Measurements from ENCODE around the gene REEP3. TPM values are rescaled to one million over a fixed set of nuclear protein-coding genes. Genes with fewer than 3 reads are reported as not detected.

REEP3 gene
- total RNA-seq, 2 experiments from 2014 or later: 13.6 to 15.1 TPM

Other genes starting within 250 kb of the REEP3 start
- gene JMJD1C, start 55.4 kb upstream of the REEP3 start, total RNA-seq: 10 to 100 TPM; 45.2 to 48.1 TPM

Data from activated CD8-positive, alpha-beta T cell treated with anti-CD3 and anti-CD28 coated beads for 36 hours (primary cell).